Activated naive CD4-positive, alpha-beta T cell treated with anti-CD3 and anti-CD28 coated beads, Interleukin-2, amount 10 ng/mL, durations not matched to agents 7 days and 5 days (primary cell): ENCODE measurements around the gene DDX56.

Source experiments
- CTCF ChIA-PET: fragments of 350-600 bp; sonication (Branson Sonifier 250); formaldehyde crosslinking; loops from one replicate; lab custom pipeline; 2021; ENCODE audit warnings: antibody characterized with exemption; lab: Charles Lee
- DNase-seq: peaks from one replicate; pipeline ENCODE4 v3.0.0-alpha.2; 2020
- H3K27ac Mint-ChIP-seq: one replicate; pipeline ENCODE4 v1.8.0; 2021; ENCODE audit warnings: mild to moderate bottlenecking, moderate library complexity, mixed read lengths
- H3K27me3 Mint-ChIP-seq: one replicate; pipeline ENCODE4 v1.8.0; 2021; ENCODE audit warnings: mild to moderate bottlenecking, mixed read lengths
- H3K36me3 Mint-ChIP-seq: one replicate; pipeline ENCODE4 v1.8.0; 2021; ENCODE audit warnings: mixed read lengths
- H3K4me1 Mint-ChIP-seq: one replicate; pipeline ENCODE4 v1.8.0; 2021; ENCODE audit warnings: mixed read lengths
- H3K4me3 Mint-ChIP-seq: one replicate; pipeline ENCODE4 v1.8.0; 2021; ENCODE audit warnings: mild to moderate bottlenecking, moderate library complexity, mixed read lengths
- H3K9me3 Mint-ChIP-seq: one replicate; pipeline ENCODE4 v1.8.0; 2021; ENCODE audit warnings: mixed read lengths

Gene DDX56

DNA sequence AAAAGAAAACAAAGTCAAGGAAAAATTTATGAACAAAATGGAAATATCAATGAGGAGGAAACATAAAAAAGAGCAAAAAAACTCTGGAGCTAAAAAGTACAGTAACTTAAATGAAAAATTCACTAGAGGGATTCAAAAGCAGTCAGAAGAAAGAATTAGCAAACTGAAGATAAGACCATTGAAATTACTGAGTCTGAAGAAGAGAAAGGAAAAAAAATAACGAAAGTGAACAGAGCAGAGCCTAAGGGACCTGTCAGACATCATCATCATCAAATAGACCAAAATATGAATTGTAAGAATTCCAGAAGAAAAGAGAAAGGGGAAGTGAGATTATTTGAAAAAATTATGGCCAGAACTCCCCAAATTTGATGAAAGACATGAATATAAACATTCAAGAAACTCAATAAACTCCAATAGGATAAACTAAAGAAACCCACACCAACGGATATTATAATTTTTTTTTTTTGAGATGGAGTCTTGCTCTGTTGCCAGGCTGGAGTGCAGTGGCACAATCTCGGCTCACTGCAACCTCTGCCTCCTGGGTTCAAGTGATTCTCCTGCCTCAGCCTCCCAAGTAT is 48.8 kb downstream of the DDX56 start:
- peaks cover 11% of the 10 kb centered on the region for H3K9me3 Mint-ChIP-seq
- no peak overlapping the region for H3K4me3 Mint-ChIP-seq
- DNase-seq, result no peak
- H3K27me3 Mint-ChIP-seq, result peaks cover 25% of the 10 kb centered on the region
- H3K27ac Mint-ChIP-seq, result no peak overlapping the region
- H3K4me1 Mint-ChIP-seq, result no peaks in the 10 kb centered on the region
- CTCF ChIA-PET, result interaction anchor here (1.8 to 1.9 kb wide), 2 partner anchors 9 to 40 kb away, joined by 5 to 6 read pairs; no protein-coding TSS in a partner anchor
- no peaks in the 10 kb centered on the region for H3K36me3 Mint-ChIP-seq

DNA sequence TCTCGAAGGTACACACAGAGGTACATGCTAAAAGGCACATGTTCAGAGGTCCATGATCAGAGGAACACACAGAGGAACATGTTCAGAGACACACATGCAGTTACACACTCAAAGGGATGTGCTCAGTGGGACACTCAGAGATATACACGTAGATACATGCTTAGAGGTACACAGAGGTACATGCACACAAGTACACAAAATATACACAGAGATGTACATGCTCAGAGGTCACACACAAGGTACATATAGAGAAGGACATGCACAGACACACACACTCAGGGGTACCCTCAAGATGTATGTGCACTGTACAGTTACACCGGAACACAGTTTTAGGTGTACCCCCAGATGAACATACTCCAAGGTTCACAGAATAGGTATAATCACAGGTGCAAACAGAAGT is 51.4 kb downstream of the DDX56 start:
- no peak for DNase-seq
- no peaks in the 10 kb centered on the region for H3K36me3 Mint-ChIP-seq
- H3K27ac Mint-ChIP-seq, result no peak overlapping the region
- H3K9me3 Mint-ChIP-seq, result peaks cover 9% of the 10 kb centered on the region
- H3K27me3 Mint-ChIP-seq, result peaks cover 38% of the 10 kb centered on the region
- H3K4me3 Mint-ChIP-seq, result no peak overlapping the region
- no peaks in the 10 kb centered on the region for H3K4me1 Mint-ChIP-seq
- CTCF ChIA-PET, result interaction anchor here (1.9 kb wide), 1 partner anchor 12 kb away, joined by 5 read pairs; no protein-coding TSS in a partner anchor

DNA sequence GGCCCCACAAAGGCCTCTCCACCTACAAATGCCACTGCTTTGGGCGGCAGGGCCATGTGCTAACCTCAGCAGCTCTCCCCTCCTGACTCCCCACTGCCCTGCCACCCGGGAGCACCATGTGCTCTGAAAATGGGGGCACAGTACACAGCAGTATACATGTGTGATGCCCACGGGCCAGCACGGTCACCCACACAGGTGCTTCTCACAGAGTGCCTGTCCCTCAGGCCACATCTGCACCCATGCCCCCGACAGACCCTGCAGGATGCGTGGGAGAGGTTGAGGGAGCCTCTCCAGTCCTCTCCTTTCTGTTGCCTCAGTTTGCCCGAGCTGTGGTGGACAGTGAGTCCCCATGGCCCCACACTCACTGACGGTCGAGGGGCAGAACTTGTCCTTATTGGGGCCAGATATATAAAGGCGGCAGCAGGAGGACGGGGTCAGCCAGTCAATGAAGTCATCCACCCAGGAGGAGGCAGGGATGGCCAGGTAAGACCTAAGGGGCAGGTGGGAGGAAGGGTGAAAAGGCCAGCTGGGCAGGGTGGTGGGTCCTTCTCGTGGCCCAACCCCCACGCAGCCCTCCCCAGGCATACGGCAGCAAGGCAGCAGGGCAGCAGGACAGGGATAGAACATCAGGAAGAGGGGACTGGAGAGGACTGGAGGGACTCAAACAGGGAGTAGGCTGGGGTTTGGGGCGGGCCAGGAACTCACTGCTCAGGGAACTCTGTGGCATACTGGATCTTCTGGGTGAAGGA is 52.2 kb downstream of the DDX56 start:
- no peaks in the 10 kb centered on the region for H3K36me3 Mint-ChIP-seq
- peaks cover 40% of the 10 kb centered on the region for H3K27me3 Mint-ChIP-seq
- DNase-seq, result no peak
- CTCF ChIA-PET, result interaction anchor here (0.5 to 1.9 kb wide), 3 partner anchors 13 to 564 kb away, joined by 3 to 5 read pairs (median 4); no protein-coding TSS in a partner anchor
- H3K4me1 Mint-ChIP-seq, result no peaks in the 10 kb centered on the region
- H3K27ac Mint-ChIP-seq, result no peak overlapping the region
- H3K4me3 Mint-ChIP-seq, result no peak overlapping the region
- H3K9me3 Mint-ChIP-seq, result peaks cover 9% of the 10 kb centered on the region

- CTCF ChIA-PET, result interaction anchor here (1.2 kb wide), 1 partner anchor 14 kb away, joined by 4 read pairs; no protein-coding TSS in a partner anchor
- Mint-ChIP-seq H3K27ac (no peak overlapping the region), H3K4me3 (no peak overlapping the region), H3K36me3 (no peaks in the 10 kb centered on the region), H3K4me1 (no peaks in the 10 kb centered on the region), H3K9me3 (peaks cover 5% of the 10 kb centered on the region), H3K27me3 (peaks cover 38% of the 10 kb centered on the region)
- DNase-seq, result no peak
Measured at GRCh38 chr7:44520574-44520973, 53.1 kb downstream of the DDX56 start.

DNA sequence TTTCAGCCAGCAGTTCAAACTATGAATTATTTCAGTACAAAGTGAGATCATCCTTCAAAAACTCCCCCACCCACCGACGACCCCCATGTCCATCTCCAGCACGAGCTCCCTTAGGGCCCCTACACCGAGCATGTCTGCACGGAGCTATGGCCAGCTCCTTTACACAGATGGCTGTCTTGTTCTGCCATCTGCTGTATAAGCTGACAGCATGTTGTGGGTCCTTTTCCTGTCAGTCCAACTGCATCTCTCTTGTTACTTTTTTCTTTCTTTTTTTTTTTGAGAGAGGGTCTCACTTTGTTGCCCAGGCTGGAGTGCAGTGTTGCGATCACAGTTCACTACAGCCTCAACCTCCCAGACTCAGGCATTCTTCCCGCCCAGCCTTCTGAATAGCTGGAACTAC is 54.2 kb downstream of the DDX56 start:
- DNase-seq, result no peak
- Mint-ChIP-seq H3K4me3 (no peak overlapping the region), H3K27ac (no peak overlapping the region), H3K36me3 (no peaks in the 10 kb centered on the region), H3K27me3 (peaks cover 38% of the 10 kb centered on the region), H3K9me3 (no peaks in the 10 kb centered on the region), H3K4me1 (no peaks in the 10 kb centered on the region)
- CTCF ChIA-PET, result interaction anchor here (0.7 to 2.6 kb wide), 2 partner anchors 46 to 88 kb away, joined by 3 to 8 read pairs; no protein-coding TSS in a partner anchor

- no peak overlapping the region for H3K27ac Mint-ChIP-seq
- H3K9me3 Mint-ChIP-seq, result no peaks in the 10 kb centered on the region
- no peak overlapping the region for H3K4me3 Mint-ChIP-seq
- CTCF ChIA-PET, result interaction anchor here (2.6 kb wide), 1 partner anchor 47 kb away, joined by 8 read pairs; no protein-coding TSS in a partner anchor
- no peaks in the 10 kb centered on the region for H3K36me3 Mint-ChIP-seq
- no peak for DNase-seq
- no peaks in the 10 kb centered on the region for H3K4me1 Mint-ChIP-seq
- H3K27me3 Mint-ChIP-seq, result peaks cover 43% of the 10 kb centered on the region
Measured at GRCh38 chr7:44518761-44519160, 54.9 kb downstream of the DDX56 start.

- Mint-ChIP-seq H3K4me1 (no peaks in the 10 kb centered on the region), H3K27me3 (peaks cover 49% of the 10 kb centered on the region), H3K36me3 (no peaks in the 10 kb centered on the region), H3K4me3 (no peak overlapping the region), H3K9me3 (no peaks in the 10 kb centered on the region), H3K27ac (no peak overlapping the region)
- DNase-seq, result no peak
- CTCF ChIA-PET, result interaction anchor here (2.6 kb wide), 1 partner anchor 48 kb away, joined by 8 read pairs; no protein-coding TSS in a partner anchor
Measured at GRCh38 chr7:44517175-44517574, 56.5 kb downstream of the DDX56 start.
